IMR-90 (cell line): ENCODE data around the gene LDLRAD4. TPM values are rescaled to one million over a fixed set of nuclear protein-coding genes. Genes with fewer than 3 reads are reported as not detected.

ENCODE experiments used
- ATAC-seq: fragments of 200-7000 bp; cut with Tn5 transposase; 2 replicates; pipeline ENCODE4 v1.9.1; 2020; ENCODE audit warnings: low read depth, mild to moderate bottlenecking, moderate library complexity
- BruUV-seq: library from RNA; stranded (reverse); fragments of 400-500 nt; replicated peaks from 2 replicates; lab custom pipeline; 2021; lab: Mats Ljungman, UMichigan
- CTCF ChIA-PET: fragments of 300-600 bp; formaldehyde crosslinking; extraction: SDS; loops from one replicate; lab custom pipeline; 2021; ENCODE audit warnings: antibody characterized with exemption; lab: Yijun Ruan, JAX
- POLR2A ChIA-PET: fragments of 300-600 bp; sonication (Branson Sonifier 250); formaldehyde crosslinking; loops from one replicate; lab custom pipeline; 2022; ENCODE audit warnings: antibody characterized with exemption; ENCODE audit not compliant: unreplicated experiment; lab: Charles Lee
- DNase-seq: peaks from one replicate; pipeline ENCODE4 v3.0.0; 2013
- H2AFZ ChIP-seq: replicated peaks from 2 replicates; pipeline ENCODE3; 2013; ENCODE audit warnings: low read length, mild to moderate bottlenecking; ENCODE audit not compliant: poor library complexity
- H2AK5ac ChIP-seq: 2 replicates; pipeline ENCODE4 v1.6.1; 2013; ENCODE audit warnings: low read depth, low read length, inconsistent platforms
- H2AK9ac ChIP-seq: replicated peaks from 2 replicates; pipeline ENCODE3; 2013; ENCODE audit warnings: mild to moderate bottlenecking, low read depth, low read length, moderate library complexity; ENCODE audit not compliant: poor library complexity
- H2BK120ac ChIP-seq: 2 replicates; pipeline ENCODE4 v1.6.1; 2013; ENCODE audit warnings: low read depth, low read length, inconsistent platforms
- H2BK15ac ChIP-seq: 3 replicates; pipeline ENCODE4 v1.6.1; 2013; ENCODE audit warnings: low read depth, low read length, inconsistent platforms
- H2BK20ac ChIP-seq: 2 replicates; pipeline ENCODE4 v1.6.1; 2013; ENCODE audit warnings: low read depth, mild to moderate bottlenecking, inconsistent platforms, low read length, moderate library complexity
- H2BK5ac ChIP-seq: 2 replicates; pipeline ENCODE4 v1.6.1; 2013; ENCODE audit warnings: mild to moderate bottlenecking, low read depth, low read length, inconsistent platforms; ENCODE audit not compliant: poor library complexity, severe bottlenecking
- H3K14ac ChIP-seq: replicated peaks from 2 replicates; pipeline ENCODE4 v1.6.1; 2013; ENCODE audit warnings: low read depth, low read length, inconsistent platforms
- H3K18ac ChIP-seq: 2 replicates; pipeline ENCODE4 v1.6.1; 2013; ENCODE audit warnings: low read depth, low read length, control low read depth
- H3K23ac ChIP-seq: 2 replicates; pipeline ENCODE4 v1.6.1; 2013; ENCODE audit warnings: low read depth, low read length, inconsistent platforms
- H3K27ac ChIP-seq: 2 replicates; pipeline ENCODE4 v1.5.1; 2013; ENCODE audit warnings: mild to moderate bottlenecking, control low read depth, low read length; ENCODE audit not compliant: insufficient read depth
- H3K27me3 ChIP-seq: 2 replicates; pipeline ENCODE4 v1.6.1; 2013; ENCODE audit warnings: low read length; ENCODE audit not compliant: control insufficient read depth, insufficient read depth
- H3K36me3 ChIP-seq: 2 replicates; pipeline ENCODE4 v1.6.1; 2013; ENCODE audit warnings: low read length, mixed read lengths; ENCODE audit not compliant: control insufficient read depth, insufficient read depth
- H3K4ac ChIP-seq: 2 replicates; pipeline ENCODE4 v1.6.1; 2013; ENCODE audit warnings: low read depth, low read length, inconsistent platforms
- H3K4me1 ChIP-seq: 2 replicates; pipeline ENCODE4 v1.6.1; 2013; ENCODE audit warnings: low read length, mixed read lengths; ENCODE audit not compliant: control insufficient read depth, insufficient read depth
- H3K4me2 ChIP-seq: 2 replicates; pipeline ENCODE4 v1.6.1; 2013; ENCODE audit warnings: low read depth, mild to moderate bottlenecking, control low read depth, low read length, moderate library complexity
- H3K4me3 ChIP-seq: 2 replicates; pipeline ENCODE4 v1.5.1; 2013; ENCODE audit warnings: low read depth, mild to moderate bottlenecking, control low read depth, low read length, moderate library complexity; ENCODE audit not compliant: insufficient read depth
- H3K56ac ChIP-seq: 2 replicates; pipeline ENCODE4 v1.6.1; 2013; ENCODE audit warnings: low read length, inconsistent platforms; ENCODE audit not compliant: insufficient read depth; ENCODE audit errors: extremely low read depth
- H3K79me1 ChIP-seq, 2 experiments: 2 replicates each; pipeline ENCODE4 v1.6.1; 2013; ENCODE audit warnings: low read length in 2 of 2, inconsistent platforms in 1 of 2, low read depth in 1 of 2
- H3K9ac ChIP-seq: 2 replicates; pipeline ENCODE4 v1.6.1; 2013; ENCODE audit warnings: low read depth, low read length, control low read depth
- H3K9me1 ChIP-seq: 2 replicates; pipeline ENCODE4 v1.6.1; 2013; ENCODE audit warnings: low read length, inconsistent platforms; ENCODE audit not compliant: insufficient read depth
- H3K9me3 ChIP-seq: 2 replicates; pipeline ENCODE4 v1.6.1; 2013; ENCODE audit warnings: low read length; ENCODE audit not compliant: control insufficient read depth, insufficient read depth
- H4K20me1 ChIP-seq: 2 replicates; pipeline ENCODE4 v1.6.1; 2013; ENCODE audit warnings: low read length, inconsistent platforms; ENCODE audit not compliant: insufficient read depth
- H4K5ac ChIP-seq: 2 replicates; pipeline ENCODE4 v1.6.1; 2013; ENCODE audit warnings: mild to moderate bottlenecking, low read depth, low read length, control low read depth
- H4K8ac ChIP-seq, 2 experiments: 2 replicates each; pipeline ENCODE4 v1.6.1; 2013; ENCODE audit warnings: low read depth in 2 of 2, low read length in 2 of 2, control low read depth in 1 of 2, inconsistent platforms in 1 of 2
- H4K91ac ChIP-seq: 2 replicates; pipeline ENCODE4 v1.6.1; 2013; ENCODE audit warnings: low read depth, low read length, inconsistent platforms; ENCODE audit not compliant: insufficient read depth
- BHLHE40 ChIP-seq: fragments of 150-350 bp; IDR thresholded peaks from 2 replicates; pipeline ENCODE4 v1.6.1; 2016; ENCODE audit warnings: mild to moderate bottlenecking, low read depth, low read length
- CEBPB ChIP-seq: IDR thresholded peaks from 2 replicates; pipeline ENCODE4 v1.6.1; 2012; ENCODE audit warnings: low read depth, low read length, improper control_type of control experiment
- MXI1 ChIP-seq: IDR thresholded peaks from 2 replicates; pipeline ENCODE4 v1.6.1; 2012; ENCODE audit warnings: low read depth, mild to moderate bottlenecking, low read length, moderate library complexity, borderline replicate concordance
- RCOR1 ChIP-seq: IDR thresholded peaks from 2 replicates; pipeline ENCODE4 v1.6.1; 2012; ENCODE audit warnings: mild to moderate bottlenecking, low read length, improper control_type of control experiment; ENCODE audit not compliant: insufficient replicate concordance
- WGBS, 2 experiments: methylation state at CpG; one replicate each; pipeline versions ENCODE4 v1.1.5 to v1.1.7; 2013; ENCODE audit warnings: missing lambda C conversion rate in 2 of 2; ENCODE audit not compliant: insufficient read length in 1 of 2; ENCODE audit errors: extremely low coverage in 2 of 2; 5-methylcytosine and 5-hydroxymethylcytosine counted together
- dilution Hi-C: fragments of 300-500 bp; cut with HindIII; formaldehyde crosslinking; loops from one replicate; pipeline ENCODE4 v1.14.3; 2018; ENCODE audit warnings: low sequenced_read_pairs; ENCODE audit not compliant: unreplicated experiment
- in situ Hi-C: fragments of 300-500 bp; cut with MboI; formaldehyde crosslinking; loops from 3 replicates; pipeline ENCODE4 v1.14.3; 2019; ENCODE audit warnings: low sequenced_read_pairs, inconsistent platforms, mixed read lengths
- intact Hi-C: fragments of 100-400 bp; cut with micrococcal nuclease; formaldehyde crosslinking; loops from 2 replicates; pipeline ENCODE4 v1.10.0; 2022
- polyA plus RNA-seq, 3 experiments: library from polyadenylated mRNA; depleted of rRNA; stranded (reverse); fragments of >200 nt; gene quantifications; 2 replicates each; pipeline ENCODE4 v1.2.3, GENCODE V29; 2012; ENCODE audit warnings: low replicate concordance in 1 of 3
- total RNA-seq: library from RNA; depleted of rRNA; stranded (reverse); fragments of >200 nt; gene quantifications from 2 replicates; pipeline ENCODE4 v1.2.3, GENCODE V29; 2012
- TF ChIP-seq, protein P1 (sequence below): fragments of 150-350 bp; IDR thresholded peaks from 2 replicates; pipeline ENCODE4 v1.6.1; 2017; ENCODE audit warnings: mild to moderate bottlenecking, antibody characterized with exemption, low read length, low read depth

The LDLRAD4 gene
- total and polyA plus RNA-seq, 2 of the 4 experiments (the other 2 are of a cell fraction), result not detected

DNA sequence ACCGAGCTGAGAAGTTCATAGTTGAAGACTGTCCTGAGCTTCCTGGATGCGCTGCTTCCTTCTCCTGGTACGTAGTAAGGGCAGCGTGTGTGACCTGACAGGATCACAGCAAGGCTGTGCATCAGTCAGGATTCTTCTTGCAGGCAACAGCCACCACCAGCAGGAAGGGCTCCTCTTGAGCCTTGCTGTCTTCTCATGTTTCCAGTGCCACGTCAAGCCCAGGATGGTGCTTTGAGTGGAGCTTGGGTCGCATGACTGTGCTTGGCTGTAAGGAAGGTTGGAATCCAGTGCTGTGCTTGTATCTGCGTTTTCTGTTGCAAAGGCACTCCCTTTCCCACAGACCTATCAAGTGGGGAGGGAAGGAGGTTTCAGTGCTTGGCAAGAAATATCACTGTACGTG is 194.3 kb downstream of the LDLRAD4 start:
- no CpG with 5 or more reads among the region's 8 CpGs for WGBS, 2 experiments
- Histone ChIP-seq H2AK9ac (no peak overlapping the region), H3K27me3 (no peaks in the 10 kb centered on the region), H2AFZ (no peak overlapping the region), H3K23ac (no peak overlapping the region), H4K91ac (no peak overlapping the region), H3K9ac (no peak overlapping the region), H3K4me1 (no peaks in the 10 kb centered on the region), H3K56ac (no peak overlapping the region), H2AK5ac (no peak overlapping the region), H4K8ac (no peak overlapping the region), H3K14ac (no peak overlapping the region), H3K36me3 (no peaks in the 10 kb centered on the region), H3K4me2 (no peak overlapping the region), H3K79me1 (no peaks in the 10 kb centered on the region), H2BK120ac (no peak overlapping the region), H2BK15ac (no peak overlapping the region), H4K5ac (no peak overlapping the region), H3K9me3 (peaks cover 2% of the 10 kb centered on the region; the same call in 1 of the 2 replicates), H3K9me1 (no peaks in the 10 kb centered on the region), H4K20me1 (no peaks in the 10 kb centered on the region), H3K18ac (no peak overlapping the region), H3K4ac (no peak overlapping the region), H3K4me3 (no peak overlapping the region), H2BK20ac (no peak overlapping the region), H2BK5ac (no peak overlapping the region), H3K27ac (no peak overlapping the region)
- ATAC-seq, result no peak
- BruUV-seq, result no TSS peak
- intact Hi-C loops (no loop called here), in situ Hi-C loops (no loop called here), dilution Hi-C loops (no loop called here)
- ChIA-PET CTCF (no interaction called here), POLR2A (no interaction called here)
- DNase-seq, result no peak
- no peak for TF ChIP-seq BHLHE40
- TF ChIP-seq MXI1, result no peak
- TF ChIP-seq CEBPB, result no peak
- TF ChIP-seq RCOR1, result no peak
- TF ChIP-seq, protein P1, sequence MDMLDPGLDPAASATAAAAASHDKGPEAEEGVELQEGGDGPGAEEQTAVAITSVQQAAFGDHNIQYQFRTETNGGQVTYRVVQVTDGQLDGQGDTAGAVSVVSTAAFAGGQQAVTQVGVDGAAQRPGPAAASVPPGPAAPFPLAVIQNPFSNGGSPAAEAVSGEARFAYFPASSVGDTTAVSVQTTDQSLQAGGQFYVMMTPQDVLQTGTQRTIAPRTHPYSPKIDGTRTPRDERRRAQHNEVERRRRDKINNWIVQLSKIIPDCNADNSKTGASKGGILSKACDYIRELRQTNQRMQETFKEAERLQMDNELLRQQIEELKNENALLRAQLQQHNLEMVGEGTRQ, result no peak
